GM18517 (cell line): ENCODE measurements around the gene UNK.
"Not testable (repeated sequence)": the region's sequence is repeated elsewhere in the genome, so short reads cannot be mapped to it uniquely, and the experiment has no call there.

ENCODE experiments used
- ATAC-seq: cut with Tn5 transposase; IDR thresholded peaks from one replicate; pipeline ENCODE4 v1.9.1; 2021; ENCODE audit warnings: mild to moderate bottlenecking, moderate library complexity; ENCODE audit not compliant: unreplicated experiment

The UNK gene

GRCh38 chr17:75795820-75796607, 11.4 kb downstream of the UNK start:
- no peak for ATAC-seq

GRCh38 chr17:75799402-75799801, 14.8 kb downstream of the UNK start:
- ATAC-seq = no peak

- ATAC-seq = no peak
Observed at GRCh38 chr17:75803883-75804282, 19.3 kb downstream of the UNK start.

- ATAC-seq = no peak
Observed at GRCh38 chr17:75806822-75807500, 22.4 kb downstream of the UNK start.

- no peak for ATAC-seq
Observed at GRCh38 chr17:75807861-75808260, 23.3 kb downstream of the UNK start.

- no peak for ATAC-seq
Observed at GRCh38 chr17:75808549-75808904, 23.9 kb downstream of the UNK start.

- peak; percentile 71 for ATAC-seq
Observed at GRCh38 chr17:75808905-75809621, 24.5 kb downstream of the UNK start.

- ATAC-seq = no peak
Observed at GRCh38 chr17:75809631-75810111, 25.1 kb downstream of the UNK start.

- ATAC-seq = no peak
Observed at GRCh38 chr17:75810216-75810615, 25.6 kb downstream of the UNK start.

GRCh38 chr17:75810756-75811155, 26.1 kb downstream of the UNK start:
- ATAC-seq = not testable (repeated sequence)

GRCh38 chr17:75811174-75811573, 26.6 kb downstream of the UNK start:
- ATAC-seq = no peak

- ATAC-seq = no peak
Observed at GRCh38 chr17:75812096-75813013, 27.7 kb downstream of the UNK start.

GRCh38 chr17:75813081-75814020, 28.7 kb downstream of the UNK start:
- no peak for ATAC-seq

GRCh38 chr17:75814021-75814395, 29.4 kb downstream of the UNK start:
- ATAC-seq = no peak

GRCh38 chr17:75814900-75815373, 30.3 kb downstream of the UNK start:
- ATAC-seq = no peak

- ATAC-seq = no peak
Observed at GRCh38 chr17:75815399-75815798, 30.8 kb downstream of the UNK start.

- ATAC-seq = no peak
Observed at GRCh38 chr17:75816693-75817092, 32.1 kb downstream of the UNK start.

GRCh38 chr17:75817571-75817970, 33.0 kb downstream of the UNK start:
- ATAC-seq = no peak

GRCh38 chr17:75818326-75818885, 33.8 kb downstream of the UNK start:
- no peak for ATAC-seq
